Brain microvascular endothelial cell (primary cell): ENCODE measurements around the gene ZBTB21.

Source experiments
- DNase-seq: peaks from one replicate; pipeline ENCODE4 v3.0.0-alpha.2; 2020
- H3K27ac ChIP-seq: fragments of 250-450 bp; sonication (Bioruptor Pico); 2 replicates; pipeline ENCODE4 v1.5.1; 2020; ENCODE audit warnings: mild to moderate bottlenecking, moderate library complexity
- H3K27me3 ChIP-seq: fragments of 250-450 bp; sonication (Bioruptor Pico); replicated peaks from 2 replicates; pipeline ENCODE4 v1.5.1; 2020; ENCODE audit warnings: mild to moderate bottlenecking
- H3K36me3 ChIP-seq: fragments of 250-450 bp; sonication (Bioruptor Pico); replicated peaks from 2 replicates; pipeline ENCODE4 v1.5.1; 2020; ENCODE audit warnings: mild to moderate bottlenecking
- H3K4me3 ChIP-seq: 2 replicates; pipeline ENCODE4 v1.5.1; 2011; ENCODE audit warnings: low read depth, mild to moderate bottlenecking, control low read depth, low read length, moderate library complexity
- CTCF ChIP-seq: IDR thresholded peaks from 2 replicates; pipeline ENCODE4 v1.5.1; 2011; ENCODE audit warnings: low read depth, mild to moderate bottlenecking, moderate library complexity, low read length, control low read depth, inconsistent platforms; ENCODE audit errors: missing control alignments
- in situ Hi-C: cut with HindIII; loops from 2 replicates; pipeline ENCODE4 v1.10.0; 2017; ENCODE audit warnings: low sequenced_read_pairs, low pct_ligation_motif_present

ZBTB21 gene

DNA sequence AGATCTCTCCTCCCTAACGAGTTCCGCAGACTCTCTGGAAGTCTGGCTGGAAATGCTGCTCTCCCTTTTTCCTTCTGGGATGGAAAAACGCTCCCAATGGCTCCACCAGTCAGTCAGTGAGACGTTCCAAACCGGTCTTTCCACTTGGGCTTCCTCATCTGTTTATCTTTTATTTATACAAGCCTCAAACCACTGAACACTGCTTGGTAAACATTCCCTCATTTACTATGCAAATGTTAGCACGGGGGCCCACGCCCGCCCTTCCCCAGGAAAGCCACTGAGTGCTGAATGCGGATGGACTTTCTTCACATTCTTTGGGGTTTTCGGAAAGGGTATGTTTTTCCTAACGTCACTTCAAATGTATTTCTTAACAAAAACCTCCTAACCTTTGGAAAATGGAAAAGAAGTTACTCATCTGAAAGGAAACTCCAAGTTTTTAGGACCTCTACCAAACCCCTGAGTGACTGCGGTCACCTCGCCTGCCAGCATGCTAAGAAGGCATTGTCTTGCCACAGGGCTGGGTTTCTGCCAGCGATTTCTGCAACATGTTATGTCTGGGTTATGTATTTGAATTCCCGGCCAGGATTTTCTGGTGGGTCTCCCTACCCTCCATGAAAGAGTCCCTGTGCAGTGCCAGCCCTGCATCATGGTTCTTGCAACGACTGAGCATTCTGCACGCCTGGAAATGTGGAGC lies 47.0 kb upstream of the ZBTB21 start:
- DNase-seq = peak; percentile 53
- in situ Hi-C loops = no loop called here
- peak overlapping the region; percentile 37 for H3K27ac ChIP-seq
- H3K27me3 ChIP-seq = no peaks in the 10 kb centered on the region
- H3K4me3 ChIP-seq = no peak overlapping the region
- no peaks in the 10 kb centered on the region for H3K36me3 ChIP-seq
- TF ChIP-seq CTCF = no peak

DNA sequence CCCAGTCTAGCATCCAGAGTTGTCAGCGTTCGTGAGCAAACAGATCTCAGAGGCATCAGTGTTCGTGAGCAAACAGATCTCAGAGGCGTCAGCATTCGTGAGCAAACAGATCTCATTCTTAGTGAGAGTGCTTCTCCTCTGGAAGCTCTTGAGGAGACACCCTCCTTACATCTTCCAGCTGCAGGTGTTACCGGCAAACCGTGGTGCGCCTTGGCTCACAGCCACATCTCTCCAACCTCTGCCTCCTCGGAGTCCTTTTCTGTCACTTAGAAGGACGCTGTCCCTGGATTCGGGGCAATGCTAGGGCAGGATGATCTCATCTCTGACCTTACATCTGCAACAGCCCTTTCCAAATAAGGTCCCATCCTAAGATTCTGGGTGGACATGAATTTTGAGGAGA lies 46.3 kb upstream of the ZBTB21 start:
- H3K27me3 ChIP-seq = no peaks in the 10 kb centered on the region
- no peak for TF ChIP-seq CTCF
- no peak overlapping the region for H3K4me3 ChIP-seq

DNA sequence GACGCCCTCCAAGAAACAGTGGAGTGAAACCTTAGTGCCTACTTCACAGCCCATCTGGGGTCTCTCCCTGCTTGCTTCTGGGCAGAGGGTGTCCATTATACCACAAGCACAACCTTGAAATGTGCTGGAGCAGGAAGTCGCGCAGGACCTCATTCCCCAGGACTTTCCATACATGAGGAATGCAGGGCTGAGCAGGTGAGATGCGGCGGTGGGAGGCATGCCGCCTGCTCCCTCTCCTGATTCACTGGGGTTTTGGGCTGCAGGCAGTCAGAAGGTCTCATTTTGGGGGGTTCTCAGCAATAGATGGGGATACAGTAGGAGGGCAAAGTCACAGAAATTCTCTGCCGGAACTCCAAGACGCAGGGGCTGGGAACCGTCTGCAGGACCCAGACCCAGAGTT lies 45.3 kb upstream of the ZBTB21 start:
- in situ Hi-C loops = no loop called here

More for the DNA sequence above, 46.3 kb upstream of the ZBTB21 start:
- Histone ChIP-seq H3K27ac (peak overlapping the region; percentile 37), H3K36me3 (no peaks in the 10 kb centered on the region)
- DNase-seq = no peak
- in situ Hi-C loops = no loop called here

GRCh38 chr21:42051788-42052187 lies 41.6 kb upstream of the ZBTB21 start:
- in situ Hi-C loops = no loop called here
- TF ChIP-seq CTCF = no peak

More for the DNA sequence above, 45.3 kb upstream of the ZBTB21 start:
- TF ChIP-seq CTCF = no peak
- Histone ChIP-seq H3K36me3 (no peaks in the 10 kb centered on the region), H3K27me3 (no peaks in the 10 kb centered on the region), H3K27ac (no peak overlapping the region), H3K4me3 (no peak overlapping the region)
- DNase-seq = no peak

DNA sequence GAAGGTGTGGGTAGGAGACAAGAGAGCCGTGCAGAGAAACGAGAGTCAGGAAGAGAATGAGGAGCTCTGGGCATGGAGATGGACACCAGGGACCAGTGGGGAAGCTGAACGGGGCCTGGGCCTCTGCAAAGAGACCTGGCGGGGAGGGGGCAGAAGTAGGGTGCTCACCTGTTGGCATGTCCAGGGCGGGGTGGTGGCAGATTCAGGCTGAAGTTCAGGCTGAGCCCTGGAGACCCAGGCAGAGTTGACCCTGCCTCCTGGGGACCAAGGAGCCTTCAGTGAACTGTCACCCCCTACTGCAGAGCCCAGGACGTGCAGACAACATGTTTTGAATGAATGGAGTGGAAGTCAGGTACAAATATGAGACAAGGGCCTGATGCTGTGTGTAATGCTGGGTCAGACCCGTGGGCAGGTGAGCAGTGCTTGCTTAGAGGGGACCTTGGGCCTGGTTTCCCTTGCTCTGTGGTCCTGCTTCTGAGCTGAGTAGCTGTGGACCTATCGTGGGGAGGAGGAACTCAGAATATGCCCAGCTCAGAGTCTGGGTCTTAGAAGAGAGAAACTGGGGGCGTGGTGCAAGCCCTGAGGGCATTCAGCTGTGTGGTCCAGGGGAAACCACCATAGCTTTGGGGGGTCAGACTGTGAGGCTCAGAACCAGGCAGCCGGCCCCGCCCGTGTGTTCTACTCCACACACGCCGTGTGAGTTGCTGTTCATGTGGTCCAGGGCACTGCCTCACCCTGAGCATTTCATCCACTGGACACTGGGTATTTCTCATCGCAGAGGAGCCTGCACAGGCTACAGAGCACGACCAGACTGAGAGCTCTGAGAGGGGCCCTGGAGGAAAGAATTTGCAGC lies 39.6 kb upstream of the ZBTB21 start:
- in situ Hi-C loops = no loop called here
- no peaks in the 10 kb centered on the region for H3K36me3 ChIP-seq
- no peak for TF ChIP-seq CTCF

More at GRCh38 chr21:42051788-42052187, 41.6 kb upstream of the ZBTB21 start:
- Histone ChIP-seq H3K36me3 (no peaks in the 10 kb centered on the region), H3K4me3 (no peak overlapping the region), H3K27ac (no peak overlapping the region), H3K27me3 (no peaks in the 10 kb centered on the region)
- DNase-seq = no peak

More for the DNA sequence above, 39.6 kb upstream of the ZBTB21 start:
- Histone ChIP-seq H3K27me3 (no peaks in the 10 kb centered on the region), H3K4me3 (no peak overlapping the region), H3K27ac (no peak overlapping the region)
- DNase-seq = no peak
